ENCODE results near the gene RAB21.

The RAB21 gene

GRCh38 chr12:71754461-71755145 is at the start of gene RAB21:
TSS of gene RAB21 (plus strand) at chr12:71754863. CDS start at chr12:71755130, 267 bp downstream.
- H3K4me3 ChIP-seq (ENCODE audit: low read depth, low read length), result peak within 1 kb of the TSS; percentile 84
- DNase-seq (ENCODE audit: low read depth), result peak; percentile 97
- no peak for TF ChIP-seq CTCF (IDR thresholded peaks at IDR 0.05; ENCODE audit: insufficient read depth, low read depth, low read length, missing control alignments)

- H3K4me3 ChIP-seq (ENCODE audit: low read depth, low read length), result no peak overlapping the region
- no peak for TF ChIP-seq CTCF (IDR thresholded peaks at IDR 0.05; ENCODE audit: insufficient read depth, low read depth, low read length, missing control alignments)
- no peak for DNase-seq (ENCODE audit: low read depth)
These were observed 49.7 kb upstream of the RAB21 start for GRCh38 chr12:71704920-71705319.

- TF ChIP-seq CTCF (IDR thresholded peaks at IDR 0.05; ENCODE audit: insufficient read depth, low read depth, low read length, missing control alignments), result no peak
These were observed 46.0 kb upstream of the RAB21 start for GRCh38 chr12:71708658-71709057.

GRCh38 chr12:71710276-71711125 is 44.2 kb upstream of the RAB21 start:
- H3K4me3 ChIP-seq (ENCODE audit: low read depth, low read length), result no peak overlapping the region
- no peak for TF ChIP-seq CTCF (IDR thresholded peaks at IDR 0.05; ENCODE audit: insufficient read depth, low read depth, low read length, missing control alignments)
- no peak for DNase-seq (ENCODE audit: low read depth)

More at GRCh38 chr12:71708658-71709057, 46.0 kb upstream of the RAB21 start:
- H3K4me3 ChIP-seq (ENCODE audit: low read depth, low read length), result no peak overlapping the region
- DNase-seq (ENCODE audit: low read depth), result no peak

- H3K4me3 ChIP-seq (ENCODE audit: low read depth, low read length), result no peak overlapping the region
- no peak for DNase-seq (ENCODE audit: low read depth)
- TF ChIP-seq CTCF (IDR thresholded peaks at IDR 0.05; ENCODE audit: insufficient read depth, low read depth, low read length, missing control alignments), result no peak
These were observed 36.1 kb upstream of the RAB21 start for GRCh38 chr12:71718611-71719010.

- DNase-seq (ENCODE audit: low read depth), result no peak
- no peak for TF ChIP-seq CTCF (IDR thresholded peaks at IDR 0.05; ENCODE audit: insufficient read depth, low read depth, low read length, missing control alignments)
- H3K4me3 ChIP-seq (ENCODE audit: low read depth, low read length), result no peak overlapping the region
These were observed 34.9 kb upstream of the RAB21 start for GRCh38 chr12:71719647-71720370.

Measured in GM12865 (cell line).